Esophagus squamous epithelium (tissue), 5 donors: ENCODE measurements around the gene TMEM132D. TPM values are rescaled to one million over a fixed set of nuclear protein-coding genes. Genes with fewer than 3 reads are reported as not detected.

ENCODE experiments used
- DNase-seq: peaks from one replicate; lab custom pipeline; 2025; lab: John Stamatoyannopoulos, UW
- H3K27ac ChIP-seq, 4 donors: fragments of 200-600 bp; sonication (generic); one replicate each; pipeline ENCODE4 v1.5.1; 2016 to 2019; ENCODE audit warnings: mild to moderate bottlenecking in 1 of 4
- H3K27me3 ChIP-seq, 4 donors: fragments of 200-600 bp; sonication (generic); 1 replicate in 3 of 4; 2 replicates in 1 of 4; pipeline versions ENCODE4 v1.5.1 to v1.6.0; 2017 to 2021; ENCODE audit warnings: antibody characterized with exemption in 1 of 4
- H3K36me3 ChIP-seq, 3 donors: fragments of 200-600 bp; sonication (generic); one replicate each; pipeline ENCODE4 v1.5.1; 2016 to 2019
- H3K4me1 ChIP-seq, 3 donors: fragments of 200-600 bp; sonication (generic); one replicate each; pipeline ENCODE4 v1.5.1; 2017 to 2019
- H3K4me3 ChIP-seq, 4 donors: fragments of 200-600 bp; sonication (generic); 1 replicate in 3 of 4; 2 replicates in 1 of 4; pipeline ENCODE4 v1.5.1; 2016 to 2019; ENCODE audit warnings: mild to moderate bottlenecking in 2 of 4, moderate library complexity in 1 of 4
- H3K9me3 ChIP-seq, 3 donors: fragments of 200-600 bp; sonication (generic); one replicate each; pipeline ENCODE4 v1.5.1; 2016 to 2019
- CTCF ChIP-seq, 6 experiments: fragments of 450-650 bp in 4 of 6; fragments of 200-600 bp in 2 of 6; sonication (generic) in 2 of 6; IDR thresholded peaks; one replicate each; pipeline ENCODE4 v1.5.1; 2016 to 2019; ENCODE audit warnings: antibody characterized with exemption in 6 of 6, mild to moderate bottlenecking in 4 of 6, moderate library complexity in 4 of 6
- POLR2A ChIP-seq, 4 donors: fragments of 450-650 bp; IDR thresholded peaks; one replicate each; pipeline ENCODE4 v1.6.1; 2017; ENCODE audit warnings: antibody characterized with exemption in 4 of 4, mild to moderate bottlenecking in 4 of 4, moderate library complexity in 3 of 4
- WGBS, 2 donors: methylation state at CpG; one replicate each; pipeline ENCODE4 v1.1.5; 2018; 5-methylcytosine and 5-hydroxymethylcytosine counted together
- intact Hi-C: fragments of 100-400 bp; cut with DNase I; formaldehyde crosslinking; loops from one replicate; pipeline ENCODE4 v1.15.0; 2022
- total RNA-seq, 4 donors: library from RNA; depleted of rRNA; stranded (reverse); fragments of >200 nt; gene quantifications; one replicate each; pipeline ENCODE4 v1.1.0, GENCODE V29; 2016
- donor health status: DM: yes; HTN: yes; CAD: no.

TMEM132D gene
- total RNA-seq, 4 donors from 2014 or later, result not detected

DNA sequence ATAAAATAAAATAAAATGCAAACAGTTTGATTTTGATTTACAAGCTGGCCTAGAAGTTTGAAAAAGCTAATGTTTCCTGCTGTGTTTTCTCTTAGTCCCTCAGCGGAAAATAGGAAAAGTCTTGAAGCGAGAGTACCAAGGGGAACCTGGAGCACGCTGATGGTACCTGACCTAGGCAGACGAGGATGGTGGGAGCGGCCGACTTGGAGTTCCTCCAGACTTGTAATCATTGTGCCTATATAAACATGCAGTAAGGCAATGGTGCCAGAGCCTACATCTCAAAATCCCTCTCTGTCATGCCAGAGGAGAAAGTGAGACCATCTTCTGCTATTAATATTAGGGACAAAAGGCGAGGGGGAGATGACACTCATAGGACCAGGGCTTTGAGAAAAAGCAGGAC lies 371.7 kb downstream of the TMEM132D start:
- 63 to 69% methylated on average over 7 of the region's 7 CpGs for WGBS, 2 donors
- intact Hi-C loops, result no loop called here
- Histone ChIP-seq H3K9me3 (no peaks in the 10 kb centered on the region), H3K4me1 (no peaks in the 10 kb centered on the region), H3K27me3 (no peaks in the 10 kb centered on the region), H3K4me3 (no peak overlapping the region), H3K27ac (no peak overlapping the region), H3K36me3 (no peaks in the 10 kb centered on the region)
- DNase-seq, result no peak
- no peak for TF ChIP-seq CTCF (IDR thresholded peaks at IDR 0.05)
- TF ChIP-seq POLR2A (IDR thresholded peaks at IDR 0.05), result no peak

DNA sequence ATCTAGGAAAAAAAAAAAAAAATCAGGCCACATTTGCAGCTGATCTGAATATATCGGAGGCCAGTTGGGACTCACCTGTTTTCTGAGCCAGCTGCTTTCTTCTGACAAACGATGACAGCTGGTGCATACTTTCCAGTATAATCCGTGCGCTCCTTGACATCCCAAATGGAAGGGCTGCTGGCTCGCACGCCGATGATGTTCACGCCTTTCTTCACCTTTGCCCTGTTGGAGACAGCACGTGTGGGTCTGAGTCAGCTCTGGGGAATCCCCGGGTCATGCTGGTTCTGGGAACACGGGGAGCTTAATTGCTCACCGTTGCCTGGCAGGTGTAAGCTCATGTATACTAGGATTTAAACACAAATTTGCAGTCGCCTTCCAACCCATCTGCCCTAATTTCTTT lies 372.8 kb downstream of the TMEM132D start:
- no peaks in the 10 kb centered on the region for H3K4me1 ChIP-seq
- TF ChIP-seq CTCF (IDR thresholded peaks at IDR 0.05), result no peak
- TF ChIP-seq POLR2A (IDR thresholded peaks at IDR 0.05), result no peak
- H3K27me3 ChIP-seq, result no peaks in the 10 kb centered on the region
- WGBS, 2 donors, result 45 to 48% methylated on average over 10 to 12 of the region's 13 CpGs
- H3K36me3 ChIP-seq, result no peaks in the 10 kb centered on the region
- intact Hi-C loops, result no loop called here
- no peak overlapping the region for H3K27ac ChIP-seq
- H3K4me3 ChIP-seq, result no peak overlapping the region
- no peaks in the 10 kb centered on the region for H3K9me3 ChIP-seq
- DNase-seq, result no peak

GRCh38 chr12:129530517-129530916 lies 373.3 kb downstream of the TMEM132D start:
- Histone ChIP-seq H3K36me3 (no peaks in the 10 kb centered on the region), H3K27ac (no peak overlapping the region), H3K9me3 (no peaks in the 10 kb centered on the region), H3K4me3 (no peak overlapping the region), H3K4me1 (no peaks in the 10 kb centered on the region), H3K27me3 (no peaks in the 10 kb centered on the region)
- 66 to 76% methylated on average over 6 of the region's 6 CpGs for WGBS, 2 donors
- TF ChIP-seq CTCF (IDR thresholded peaks at IDR 0.05) (no peak), POLR2A (IDR thresholded peaks at IDR 0.05) (no peak)
- intact Hi-C loops, result no loop called here
- DNase-seq, result no peak

- no peaks in the 10 kb centered on the region for H3K36me3 ChIP-seq
- no peaks in the 10 kb centered on the region for H3K4me1 ChIP-seq
- 49 to 61% methylated on average over 3 of the region's 3 CpGs for WGBS, 2 donors
- no peak for DNase-seq
- H3K4me3 ChIP-seq, result no peak overlapping the region
- H3K27me3 ChIP-seq, result no peaks in the 10 kb centered on the region
- no peak for TF ChIP-seq POLR2A (IDR thresholded peaks at IDR 0.05)
- TF ChIP-seq CTCF (IDR thresholded peaks at IDR 0.05), result no peak
- H3K9me3 ChIP-seq, result no peaks in the 10 kb centered on the region
- intact Hi-C loops, result no loop called here
- no peak overlapping the region for H3K27ac ChIP-seq
These were observed 376.3 kb downstream of the TMEM132D start for GRCh38 chr12:129527506-129527905.

DNA sequence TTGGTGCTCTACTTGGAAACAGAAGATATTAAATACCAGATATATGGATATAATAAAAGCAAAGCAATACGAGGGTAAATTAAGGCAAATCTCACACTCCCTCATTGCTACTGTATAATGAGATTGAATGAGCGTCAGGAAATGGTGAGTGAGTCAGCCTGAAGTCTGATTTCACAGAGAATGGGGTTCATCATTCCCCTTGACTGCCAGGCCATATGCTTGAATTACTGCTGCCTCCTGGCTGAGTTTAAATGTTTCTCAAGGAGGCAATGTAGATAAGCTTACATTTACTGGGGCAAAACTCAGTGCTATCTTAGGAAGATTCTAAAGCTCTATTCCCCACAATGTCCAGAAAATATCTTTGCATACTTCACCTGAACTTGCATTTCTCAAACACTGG lies 380.2 kb downstream of the TMEM132D start:
- no peaks in the 10 kb centered on the region for H3K27me3 ChIP-seq
- TF ChIP-seq POLR2A (IDR thresholded peaks at IDR 0.05) (no peak), CTCF (IDR thresholded peaks at IDR 0.05) (no peak)
- no peaks in the 10 kb centered on the region for H3K36me3 ChIP-seq
- H3K9me3 ChIP-seq, result peaks cover 0 to 4% (median 0%) of the 10 kb centered on the region in 3 donors
- H3K4me1 ChIP-seq, result no peaks in the 10 kb centered on the region
- 64 to 71% methylated on average over 2 of the region's 2 CpGs for WGBS, 2 donors
- H3K4me3 ChIP-seq, result no peak overlapping the region
- intact Hi-C loops, result no loop called here
- H3K27ac ChIP-seq, result no peak overlapping the region
- DNase-seq, result no peak
